DMS153 (cell line): Measurements from ENCODE around the gene IGFBP5.

ENCODE experiments used
- DNase-seq: peaks from one replicate; lab custom pipeline; 2025; lab: John Stamatoyannopoulos, UW

IGFBP5 gene

DNA sequence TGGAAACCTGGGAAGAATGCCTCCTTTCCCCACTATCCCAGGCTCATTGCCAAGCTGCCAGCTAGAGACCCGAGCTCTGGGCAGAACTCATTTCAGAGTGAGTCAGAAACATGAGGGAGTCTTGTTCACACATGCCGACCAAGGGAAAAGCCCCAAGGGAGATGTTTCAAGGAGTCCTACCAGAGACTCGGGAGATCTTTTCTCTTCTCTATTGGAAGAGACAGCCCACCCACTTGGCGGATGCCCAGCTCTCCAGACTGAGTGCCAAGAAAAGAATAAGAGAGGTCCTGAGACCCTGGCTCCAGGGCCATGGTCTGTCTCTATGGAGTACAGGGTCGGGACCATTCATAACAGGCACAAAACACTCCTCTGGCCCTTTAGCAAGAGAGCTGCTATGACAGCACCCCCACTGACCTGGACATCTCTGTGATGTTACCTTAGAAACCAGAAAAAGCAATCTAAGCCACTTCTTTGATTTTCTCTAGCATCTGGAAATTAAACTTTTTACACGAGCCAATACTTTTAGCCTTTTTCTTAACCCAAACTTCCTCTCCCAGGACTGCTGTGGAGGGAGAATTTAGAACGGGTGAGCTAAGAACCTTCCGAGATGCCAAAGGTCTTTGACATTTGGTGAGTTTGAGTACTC lies 18.5 kb upstream of the IGFBP5 start:
- DNase-seq: no peak

DNA sequence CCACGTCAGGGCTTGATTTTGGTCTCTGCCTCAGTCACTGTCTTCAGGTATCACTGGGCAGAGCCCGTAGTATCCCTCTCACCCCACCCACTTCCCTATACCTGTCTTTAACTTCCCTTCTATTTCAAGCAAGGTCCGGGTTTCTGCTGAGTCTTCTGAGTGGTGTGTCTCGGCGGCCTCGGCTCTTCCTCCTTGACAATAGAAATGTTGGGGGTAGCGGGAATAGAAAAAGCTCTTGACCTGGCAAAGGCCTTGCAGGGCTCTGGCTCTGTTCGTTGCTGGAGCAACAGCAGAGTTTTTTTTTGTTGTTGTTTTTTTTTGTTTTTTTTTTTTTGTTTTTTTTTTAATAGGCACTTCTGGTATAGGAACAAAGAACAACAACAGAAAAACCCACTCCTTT lies 16.0 kb upstream of the IGFBP5 start:
- no peak for DNase-seq

DNA sequence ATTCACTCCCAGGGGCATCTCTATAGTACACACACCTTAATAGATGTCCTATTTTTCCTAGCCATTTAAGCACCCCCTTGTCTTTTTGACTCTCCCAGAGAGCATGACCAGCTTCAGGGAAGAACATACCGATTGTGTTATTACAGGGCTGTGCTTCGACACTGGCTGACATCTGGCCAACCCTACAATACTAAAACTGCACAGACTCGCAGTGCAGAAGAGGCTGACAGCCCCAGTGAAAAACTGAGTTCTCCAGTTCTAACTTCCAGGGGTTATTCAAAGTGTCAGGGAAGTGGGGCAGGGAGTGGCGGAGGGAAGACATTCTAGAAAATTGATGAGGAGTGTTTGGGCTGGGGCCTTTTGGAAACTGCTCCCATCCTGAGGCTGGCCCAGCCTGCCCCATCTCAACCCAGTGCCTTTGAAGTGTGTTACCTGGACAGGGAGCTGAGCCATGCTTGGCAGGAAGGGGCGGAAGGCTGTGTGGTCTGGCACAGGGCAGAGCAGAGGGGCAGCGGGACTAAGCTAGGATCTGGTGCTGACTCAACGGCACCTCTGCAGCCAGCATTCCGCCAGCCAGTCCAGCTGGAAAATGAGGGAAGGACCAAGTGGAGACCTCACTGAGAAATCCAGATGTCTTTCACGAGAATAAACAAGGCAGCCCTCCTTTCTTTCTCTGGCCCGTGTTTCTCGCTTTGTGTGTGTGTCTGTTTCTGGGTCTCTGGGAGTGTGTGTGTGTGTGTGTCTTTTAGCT lies 15.4 kb upstream of the IGFBP5 start:
- no peak for DNase-seq

DNA sequence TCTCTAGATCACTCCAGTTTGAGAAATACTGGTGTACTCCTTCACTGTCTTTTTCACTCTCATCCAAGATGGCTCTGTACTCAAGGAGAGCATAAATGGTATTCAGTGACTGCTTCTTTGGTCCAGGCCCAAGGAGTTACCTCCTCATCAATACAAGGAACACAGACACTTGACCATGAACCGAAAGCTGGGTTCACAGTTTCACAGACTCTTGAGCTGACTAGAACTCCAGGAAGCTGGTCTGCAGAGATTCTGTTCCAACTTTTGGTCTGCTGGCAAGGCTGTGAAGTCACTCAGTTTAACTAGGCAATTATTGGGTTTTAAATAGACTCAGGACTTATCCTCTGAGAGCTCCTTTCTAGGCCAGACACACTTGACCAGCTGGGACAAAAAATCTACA lies 7.4 kb upstream of the IGFBP5 start:
- no peak for DNase-seq

DNA sequence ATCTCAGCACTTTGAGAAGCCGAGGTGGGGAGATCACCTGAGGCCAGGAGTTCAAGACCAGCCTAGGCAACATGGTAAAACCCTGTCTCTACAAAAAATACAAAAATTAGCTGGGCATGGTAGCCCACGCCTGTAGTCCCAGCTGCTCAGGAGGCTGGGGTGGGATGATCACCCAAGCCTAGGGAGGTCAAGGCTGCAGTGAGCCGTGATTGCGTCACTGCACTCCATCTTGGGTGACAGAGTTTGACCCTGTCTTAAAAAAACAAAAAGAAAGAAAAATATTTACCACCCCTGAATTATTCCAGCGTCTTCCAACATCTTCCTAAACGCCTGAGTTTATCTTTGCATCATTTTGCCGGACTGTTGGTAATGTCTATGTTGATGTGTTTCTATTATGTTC lies 6.2 kb upstream of the IGFBP5 start:
- DNase-seq: no peak

GRCh38 chr2:216700781-216701180 lies 5.4 kb upstream of the IGFBP5 start:
- DNase-seq: no peak

DNA sequence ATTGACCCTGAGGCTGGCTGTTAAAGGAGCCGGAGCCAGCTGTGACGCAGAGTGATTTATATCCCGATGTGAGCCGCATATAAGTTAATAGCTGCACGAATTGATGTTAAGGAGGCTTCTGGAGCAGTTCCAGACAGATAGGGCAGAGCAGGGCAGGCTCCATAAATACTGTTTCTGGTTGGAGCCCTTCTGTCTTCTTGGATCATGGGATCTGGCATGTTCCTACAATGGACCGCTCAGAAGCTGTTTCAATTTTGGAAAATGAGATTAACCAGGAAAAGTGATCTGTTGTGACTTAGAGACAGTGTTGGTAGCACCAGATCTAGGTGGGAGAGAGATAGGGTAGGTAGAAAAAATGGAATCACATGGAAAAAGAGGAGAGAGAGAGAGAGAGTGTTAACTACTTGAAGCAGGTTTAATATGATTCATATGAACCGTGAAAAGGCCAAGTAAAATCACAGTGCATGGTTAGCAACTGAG lies 4.8 kb upstream of the IGFBP5 start:
- DNase-seq: peak; percentile 67

DNA sequence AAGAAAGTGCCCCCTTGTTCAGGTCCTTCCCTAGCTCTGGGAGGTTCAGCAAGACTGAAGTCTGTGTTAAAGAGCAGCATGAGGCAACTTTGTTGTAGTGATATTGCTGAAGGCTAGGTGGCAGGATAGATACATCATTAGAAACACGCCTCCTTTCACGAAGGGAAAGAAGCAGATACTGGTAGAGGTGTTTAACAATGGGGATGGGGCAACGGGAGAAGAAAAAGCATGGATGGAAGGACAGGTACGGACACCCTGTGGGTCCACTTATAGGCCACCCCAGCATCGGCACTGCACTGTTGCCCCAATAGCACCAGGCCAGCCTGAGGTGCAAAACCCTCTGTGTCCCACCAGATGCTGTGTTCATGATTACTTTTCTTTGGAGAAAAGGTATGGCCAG lies 3.5 kb upstream of the IGFBP5 start:
- DNase-seq: peak; percentile 85

GRCh38 chr2:216698293-216698692 lies 2.9 kb upstream of the IGFBP5 start:
- DNase-seq: no peak

GRCh38 chr2:216696751-216697560 lies 1.6 kb upstream of the IGFBP5 start:
- peak; percentile 22 for DNase-seq

GRCh38 chr2:216696321-216696720 lies 972 bp upstream of the IGFBP5 start:
- peak; percentile 22 for DNase-seq

GRCh38 chr2:216694826-216695217 lies 527 bp downstream of the IGFBP5 start:
- no peak for DNase-seq

GRCh38 chr2:216694082-216694825 lies 1.1 kb downstream of the IGFBP5 start:
- peak; percentile 36 for DNase-seq

- DNase-seq: no peak
Measured at GRCh38 chr2:216693414-216694080, 1.8 kb downstream of the IGFBP5 start.

DNA sequence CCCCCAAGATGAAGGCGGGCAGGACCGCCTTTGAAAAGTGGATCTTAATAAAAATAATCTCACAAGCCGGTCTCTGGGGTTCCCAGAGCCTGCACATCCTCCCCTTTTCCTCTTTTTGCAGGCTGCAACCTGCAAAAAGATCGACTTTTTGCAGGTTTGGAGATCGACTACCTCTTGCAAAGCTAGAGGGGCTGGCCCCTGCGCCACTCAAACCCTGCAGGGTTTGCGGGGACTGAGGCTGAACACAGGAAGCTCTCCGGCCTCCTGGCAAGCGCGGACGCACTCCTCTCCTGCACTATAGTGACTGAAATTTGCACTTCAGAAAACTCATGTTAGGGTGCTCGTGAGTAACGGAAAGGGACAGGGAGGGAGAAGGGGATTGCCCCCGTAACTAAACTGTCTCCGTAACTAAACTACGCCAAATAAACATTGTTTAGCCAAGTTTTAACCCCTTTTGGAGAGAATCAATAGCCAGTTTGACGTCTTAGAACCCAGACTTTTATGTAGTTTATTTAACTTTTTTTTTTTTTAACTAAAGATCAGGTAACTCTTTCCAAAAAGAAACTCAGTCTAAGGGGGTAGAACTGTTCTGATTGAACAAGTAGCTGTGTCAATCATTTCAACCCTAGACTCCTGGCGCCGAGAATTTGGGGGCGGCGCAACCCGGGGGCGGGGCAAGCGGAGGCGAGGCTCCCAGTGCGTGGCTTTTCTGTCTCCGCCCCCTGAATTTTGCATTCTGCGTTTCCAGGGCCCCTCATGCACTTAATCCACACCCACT lies 2.5 kb downstream of the IGFBP5 start:
- peak; percentile 90 for DNase-seq

- DNase-seq: peak; percentile 81
Measured at GRCh38 chr2:216690853-216691741, 4.3 kb downstream of the IGFBP5 start.

GRCh38 chr2:216690456-216690852 lies 4.9 kb downstream of the IGFBP5 start:
- DNase-seq: no peak

DNA sequence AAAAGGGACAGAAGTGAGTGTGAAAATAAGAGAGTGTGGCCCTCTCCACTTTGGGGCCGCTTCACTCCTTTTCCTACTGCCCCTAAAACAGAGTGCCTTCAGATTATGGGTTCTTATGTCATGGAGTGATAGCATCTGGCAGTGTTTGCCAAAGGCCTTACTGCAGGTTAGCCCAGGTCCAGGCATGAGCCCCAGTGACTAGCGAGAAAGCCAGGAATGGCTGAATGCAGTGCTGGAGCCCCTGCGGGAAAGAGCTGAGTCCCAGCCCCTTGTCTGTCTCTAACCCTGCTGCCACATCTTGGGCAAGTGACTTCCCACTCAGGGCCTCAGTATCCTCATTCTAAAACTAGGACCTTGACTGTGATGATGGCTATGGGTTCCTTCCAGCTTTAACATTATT lies 6.0 kb downstream of the IGFBP5 start:
- no peak for DNase-seq

- no peak for DNase-seq
Measured at GRCh38 chr2:216688731-216689340, 6.5 kb downstream of the IGFBP5 start.
